Activated CD4-positive, alpha-beta T cell treated with anti-CD3 and anti-CD28 coated beads, Interleukin-2, amount 50 U/mL, for 48 hours (primary cell): Measurements from ENCODE around the gene CACNA1H.
"Not testable (repeated sequence)": the region's sequence is repeated elsewhere in the genome, so short reads cannot be mapped to it uniquely, and the experiment has no call there.

Experiments
- DNase-seq, 2 experiments: peaks; one replicate each; pipeline ENCODE4 v3.0.0-alpha.2; 2020

CACNA1H gene

DNA sequence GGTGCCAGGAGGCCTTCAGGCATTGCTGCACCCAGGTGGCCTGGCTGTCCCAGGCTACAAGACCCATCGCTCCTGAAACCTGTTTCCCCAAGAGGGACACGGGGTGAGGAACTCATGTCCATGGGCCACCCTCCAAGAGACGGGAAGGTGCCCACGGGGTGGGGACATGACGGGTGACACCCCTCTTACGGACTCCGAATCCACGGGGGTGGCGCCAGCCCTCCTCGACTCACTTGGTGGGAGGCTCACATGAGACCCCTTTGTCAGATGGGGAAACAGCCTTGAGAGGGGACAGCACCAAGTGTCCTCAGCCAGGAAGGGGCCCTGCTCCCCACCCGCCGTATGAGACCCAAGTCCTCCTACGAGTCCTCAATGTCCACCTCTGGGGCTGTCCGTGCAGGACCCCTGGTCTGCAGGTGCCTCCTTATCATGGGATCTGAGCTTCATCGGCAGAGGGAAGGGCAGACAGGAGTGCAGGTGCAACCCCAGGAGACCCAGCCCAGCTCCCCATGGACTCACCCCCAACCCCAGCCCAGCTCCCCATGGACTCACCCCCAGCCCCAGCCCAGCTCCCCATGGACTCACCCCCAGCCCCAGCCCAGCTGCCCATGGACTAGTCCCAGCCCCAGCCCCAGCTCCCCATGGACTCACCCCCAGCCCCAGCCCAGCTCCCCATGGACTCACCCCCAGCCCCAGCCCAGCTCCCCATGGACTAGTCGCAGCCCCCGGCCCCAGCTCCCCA lies 77.7 kb downstream of the CACNA1H start:
- not testable (repeated sequence) for DNase-seq

DNA sequence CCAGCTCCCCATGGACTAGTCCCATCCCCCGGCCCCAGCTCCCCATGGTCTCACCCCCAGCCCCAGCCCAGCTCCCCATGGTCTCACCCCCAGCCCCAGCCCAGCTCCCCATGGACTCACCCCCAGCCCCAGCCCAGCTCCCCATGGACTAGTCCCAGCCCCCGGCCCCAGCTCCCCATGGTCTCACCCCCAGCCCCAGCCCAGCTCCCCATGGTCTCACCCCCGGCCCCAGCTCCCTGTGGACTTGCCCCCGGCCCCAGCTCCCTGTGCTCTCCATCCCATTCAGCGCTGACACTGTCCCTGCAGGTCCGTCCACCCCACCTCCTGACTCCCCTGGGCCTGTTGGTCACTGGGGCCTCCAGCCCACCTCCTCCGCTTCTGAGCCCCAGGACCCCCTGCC lies 78.4 kb downstream of the CACNA1H start:
- DNase-seq: not testable (repeated sequence)

DNA sequence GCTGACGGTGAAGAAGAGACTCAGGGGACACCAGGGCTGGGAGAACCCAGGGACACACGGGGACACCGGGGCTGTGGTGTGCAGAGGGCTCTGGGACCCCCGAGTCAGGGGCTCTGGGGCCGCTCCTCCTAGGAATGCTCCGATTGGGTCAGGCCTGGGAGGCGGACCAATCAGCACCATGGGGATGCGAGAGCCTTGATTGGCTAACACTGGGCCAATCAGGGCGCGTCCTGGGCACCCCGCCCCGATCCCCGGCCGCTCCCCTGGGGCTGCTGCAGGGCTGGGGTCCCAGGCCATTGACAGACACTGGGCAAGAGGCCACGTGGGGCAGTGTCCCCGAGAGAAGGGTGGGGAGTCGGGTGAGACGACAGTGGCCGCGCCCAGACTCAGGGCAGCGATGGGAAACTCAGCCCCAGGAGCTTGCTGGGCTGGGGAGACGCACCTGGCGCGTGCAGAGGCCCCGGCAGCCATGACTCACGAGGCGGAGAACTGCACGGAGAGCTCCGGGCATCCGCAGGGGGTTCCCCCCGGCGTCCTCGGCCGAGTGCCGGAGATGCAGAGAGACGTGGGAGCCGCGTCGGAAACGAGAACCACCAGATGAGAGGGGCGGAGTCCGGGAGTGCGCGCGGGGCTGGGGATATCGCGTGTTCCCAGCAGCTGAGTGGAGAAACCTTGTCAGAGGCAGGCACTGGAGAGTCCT lies 79.3 kb downstream of the CACNA1H start:
- not testable (repeated sequence) for DNase-seq

DNA sequence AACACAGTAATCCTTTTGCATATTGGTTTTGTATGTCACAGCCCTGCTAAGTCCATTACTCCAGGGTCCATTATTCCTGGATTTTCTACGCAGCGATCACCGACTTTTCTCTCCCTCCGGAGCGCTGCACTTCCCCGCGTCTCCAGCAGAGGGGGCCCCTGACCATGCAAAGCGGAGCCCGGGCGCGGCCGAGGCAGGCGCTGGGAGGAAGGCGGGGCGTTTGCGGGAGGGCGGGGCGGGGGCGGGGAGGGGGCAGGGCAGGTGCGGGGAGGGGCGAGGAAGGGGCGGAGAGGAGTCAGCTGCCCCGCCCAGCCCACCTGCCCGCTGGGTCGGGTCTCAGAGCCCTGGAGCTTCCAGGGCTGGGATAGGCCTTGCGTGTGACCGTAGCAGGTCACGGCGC lies 83.8 kb downstream of the CACNA1H start:
- DNase-seq: not testable (repeated sequence)

DNA sequence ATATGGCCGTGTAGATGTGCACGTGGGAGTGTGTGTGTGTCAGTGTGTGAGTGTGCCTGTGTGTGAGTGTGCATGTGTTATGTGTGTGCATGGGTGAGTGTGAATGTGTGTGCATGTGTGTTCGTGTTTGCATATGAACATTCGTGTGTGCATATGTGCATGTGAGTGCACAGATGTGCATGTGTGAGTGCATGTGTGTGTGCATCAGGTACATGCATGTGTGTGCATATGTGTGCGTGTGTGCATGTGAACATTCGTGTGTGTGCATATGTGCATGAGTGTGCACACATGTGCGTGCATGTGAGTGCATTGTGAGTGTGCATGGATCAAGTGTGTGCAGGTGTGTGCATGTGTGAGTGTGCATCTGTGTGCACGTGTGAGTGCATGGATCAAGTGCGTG lies 85.1 kb downstream of the CACNA1H start:
- DNase-seq: no peak

DNA sequence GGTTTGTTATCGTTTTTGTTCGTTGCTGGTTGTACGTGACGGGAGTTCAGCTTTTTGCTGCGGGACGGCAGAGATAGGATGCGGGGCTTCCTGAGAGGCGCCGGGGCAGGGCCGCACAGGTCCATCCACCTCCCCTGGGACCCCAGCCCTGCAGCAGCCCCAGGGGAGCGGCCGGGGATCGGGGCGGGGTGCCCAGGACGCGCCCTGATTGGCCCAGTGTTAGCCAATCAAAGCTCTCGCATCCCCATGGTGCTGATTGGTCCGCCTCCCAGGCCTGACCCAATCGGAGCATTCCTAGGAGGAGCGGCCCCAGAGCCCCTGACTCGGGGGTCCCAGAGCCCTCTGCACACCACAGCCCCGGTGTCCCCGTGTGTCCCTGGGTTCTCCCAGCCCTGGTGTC lies 86.0 kb downstream of the CACNA1H start:
- DNase-seq: not testable (repeated sequence)

DNA sequence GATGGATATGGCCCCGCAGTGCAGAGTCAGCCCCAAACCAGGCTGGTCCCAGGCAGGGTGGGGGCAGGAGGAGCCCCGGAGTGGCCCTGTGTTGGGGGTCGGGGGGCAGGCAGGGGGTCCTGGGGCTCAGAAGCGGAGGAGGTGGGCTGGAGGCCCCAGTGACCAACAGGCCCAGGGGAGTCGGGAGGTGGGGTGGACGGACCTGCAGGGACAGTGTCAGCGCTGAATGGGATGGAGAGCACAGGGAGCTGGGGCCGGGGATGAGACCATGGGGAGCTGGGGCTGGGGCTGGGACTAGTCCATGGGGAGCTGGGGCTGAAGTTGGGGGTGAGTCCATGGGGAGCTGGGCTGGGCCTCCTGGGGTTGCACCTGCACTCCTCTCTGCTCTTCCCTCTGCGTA lies 86.7 kb downstream of the CACNA1H start:
- DNase-seq: not testable (repeated sequence)

DNA sequence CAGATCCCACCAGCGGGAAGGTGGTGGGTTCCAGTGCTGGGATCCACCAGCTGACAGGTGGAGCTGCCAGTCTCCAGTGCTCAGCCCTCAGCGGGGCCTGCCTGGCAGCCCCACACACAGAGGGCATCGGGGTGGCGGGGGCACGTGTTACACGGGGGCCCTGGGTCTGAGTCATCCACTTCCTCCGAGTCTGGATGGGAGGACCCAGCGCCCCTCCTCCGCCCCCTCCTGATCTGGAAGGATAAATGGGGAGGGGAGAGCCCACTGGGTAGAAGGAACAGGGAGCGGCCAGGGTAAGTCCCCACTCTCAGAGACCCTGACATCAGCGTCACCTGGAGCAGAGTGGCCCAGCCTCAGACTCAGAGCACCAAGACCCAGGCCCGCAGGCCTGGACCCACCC lies 87.5 kb downstream of the CACNA1H start, which contains the start of gene TPSAB1:
Gene TPSAB1, plus strand, starts transcription at position 270 of the 400 bp plus-strand sequence. CDS start 234 bp downstream, outside the sequence.
- DNase-seq: not testable (repeated sequence)

DNA sequence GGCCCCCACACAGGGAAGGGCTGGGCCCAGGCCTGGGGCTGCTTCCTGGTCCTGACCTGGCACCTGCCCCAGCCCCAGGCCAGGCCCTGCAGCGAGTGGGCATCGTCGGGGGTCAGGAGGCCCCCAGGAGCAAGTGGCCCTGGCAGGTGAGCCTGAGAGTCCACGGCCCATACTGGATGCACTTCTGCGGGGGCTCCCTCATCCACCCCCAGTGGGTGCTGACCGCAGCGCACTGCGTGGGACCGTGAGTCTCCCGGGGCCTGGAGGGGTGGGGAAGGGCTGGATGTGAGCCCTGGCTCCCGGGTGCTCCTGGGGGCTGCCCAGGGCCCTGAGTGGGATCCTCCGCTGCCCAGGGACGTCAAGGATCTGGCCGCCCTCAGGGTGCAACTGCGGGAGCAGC lies 88.2 kb downstream of the CACNA1H start:
- not testable (repeated sequence) for DNase-seq

DNA sequence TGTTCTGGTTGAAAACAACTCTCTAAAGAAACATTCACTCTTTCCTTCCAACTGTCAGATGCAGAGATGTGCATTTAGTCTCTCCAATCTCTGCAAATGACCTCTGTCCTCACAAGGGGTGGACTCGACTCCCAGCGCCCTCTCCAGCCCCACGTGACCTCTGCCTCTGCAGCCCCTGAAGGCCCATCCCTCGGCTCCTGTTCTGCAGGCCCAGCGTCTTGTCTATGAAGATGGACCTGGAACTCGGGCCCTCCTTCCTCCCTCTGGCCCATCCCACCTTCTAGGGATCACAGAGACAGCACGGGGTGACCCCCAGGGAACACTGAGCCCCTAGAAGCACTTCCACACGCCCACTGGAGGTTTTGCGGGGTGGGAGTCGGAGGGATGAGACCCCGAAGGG lies 90.5 kb downstream of the CACNA1H start:
- not testable (repeated sequence) for DNase-seq

DNA sequence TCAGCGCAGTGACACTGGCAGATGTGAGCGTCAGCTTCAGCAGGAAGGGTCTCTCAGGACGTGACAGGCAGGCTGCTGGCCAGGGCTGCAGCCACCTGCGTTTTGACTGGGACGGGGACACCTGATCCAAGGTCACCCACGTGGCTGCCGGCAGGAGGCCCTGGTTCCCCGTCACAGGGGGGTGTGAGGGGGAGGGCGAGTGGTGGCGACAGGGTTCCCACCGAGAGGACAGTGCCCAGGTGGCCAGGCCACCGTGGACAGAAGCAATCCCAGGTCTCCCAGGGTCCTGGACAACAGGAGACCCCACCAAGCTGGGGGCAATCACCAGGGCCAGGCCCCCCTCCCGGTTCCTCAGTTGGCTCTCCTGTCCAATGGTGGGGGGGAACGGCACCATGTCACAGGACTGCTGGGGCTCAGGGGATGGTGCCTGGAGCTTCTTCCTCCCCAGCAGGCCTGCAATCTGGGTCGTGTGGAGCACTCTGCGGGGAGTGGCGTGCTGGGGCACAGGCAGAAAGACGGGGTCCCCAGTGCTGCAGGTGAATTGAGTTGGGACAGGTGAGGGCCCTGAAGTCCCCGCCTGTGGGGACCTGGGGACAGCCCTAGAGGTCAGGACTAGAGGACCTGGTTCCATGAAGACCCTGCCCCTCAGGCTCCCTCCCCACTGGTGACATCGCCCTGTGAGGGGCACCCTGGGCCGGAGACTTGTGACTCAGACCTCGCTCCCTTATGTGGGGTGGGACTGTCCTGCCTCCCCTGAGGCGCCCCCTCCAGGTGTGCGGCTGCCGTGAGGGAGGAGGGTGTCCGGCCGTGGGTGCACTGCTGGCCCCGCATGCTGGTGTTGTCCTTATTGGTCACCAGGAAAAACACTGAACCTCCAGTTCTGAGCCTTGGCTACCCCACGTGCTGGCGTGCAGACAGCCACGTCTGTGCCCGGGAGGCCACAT lies 91.3 kb downstream of the CACNA1H start:
- not testable (repeated sequence) for DNase-seq

DNA sequence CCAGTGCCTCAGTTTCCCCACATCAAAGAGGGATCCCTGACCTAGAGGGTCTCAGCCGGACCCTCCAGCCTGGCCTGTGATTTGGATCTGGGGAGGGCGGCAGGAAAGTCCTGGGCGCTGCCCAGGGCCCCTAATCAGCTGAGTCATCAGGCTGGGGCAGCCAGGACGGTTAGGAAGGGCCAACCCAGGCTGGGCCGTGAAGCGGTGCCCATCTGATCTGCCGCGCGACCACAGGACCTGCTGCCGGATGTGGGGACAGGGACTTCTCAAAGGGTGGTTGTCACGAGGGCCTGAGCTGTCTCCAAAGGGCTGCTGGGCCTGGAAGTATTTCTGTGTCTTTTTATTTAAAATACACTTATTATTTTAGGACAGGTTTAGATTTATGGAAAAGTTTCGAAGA lies 92.0 kb downstream of the CACNA1H start:
- no peak for DNase-seq

DNA sequence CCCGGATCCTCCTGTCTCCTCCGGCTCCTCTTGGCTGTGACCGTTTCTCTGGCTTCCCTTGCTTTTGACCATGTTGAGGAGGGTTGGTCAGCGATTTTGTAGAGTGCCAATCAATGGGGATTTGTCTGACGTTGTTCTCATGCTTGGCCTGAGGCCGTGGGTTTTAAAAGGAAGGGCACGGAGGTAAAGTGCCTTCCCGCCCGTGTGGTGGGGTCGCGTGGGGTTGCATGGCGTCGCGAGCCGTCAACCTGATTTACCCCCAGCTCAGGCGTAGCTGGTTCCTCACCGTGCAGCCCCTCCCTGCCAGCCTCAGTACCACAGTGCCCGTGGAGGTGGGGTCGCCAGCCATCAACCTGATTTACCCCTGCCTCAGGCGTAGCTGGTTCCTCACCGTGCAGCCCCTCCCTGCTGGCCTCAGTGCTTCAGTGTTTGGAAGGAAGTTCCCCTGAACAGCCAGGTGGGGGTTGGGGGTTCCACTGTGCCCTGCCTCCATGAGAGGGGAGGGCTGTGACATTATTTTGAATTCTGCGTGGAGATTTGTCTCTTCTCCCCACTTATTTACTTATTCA lies 92.6 kb downstream of the CACNA1H start:
- no peak for DNase-seq

DNA sequence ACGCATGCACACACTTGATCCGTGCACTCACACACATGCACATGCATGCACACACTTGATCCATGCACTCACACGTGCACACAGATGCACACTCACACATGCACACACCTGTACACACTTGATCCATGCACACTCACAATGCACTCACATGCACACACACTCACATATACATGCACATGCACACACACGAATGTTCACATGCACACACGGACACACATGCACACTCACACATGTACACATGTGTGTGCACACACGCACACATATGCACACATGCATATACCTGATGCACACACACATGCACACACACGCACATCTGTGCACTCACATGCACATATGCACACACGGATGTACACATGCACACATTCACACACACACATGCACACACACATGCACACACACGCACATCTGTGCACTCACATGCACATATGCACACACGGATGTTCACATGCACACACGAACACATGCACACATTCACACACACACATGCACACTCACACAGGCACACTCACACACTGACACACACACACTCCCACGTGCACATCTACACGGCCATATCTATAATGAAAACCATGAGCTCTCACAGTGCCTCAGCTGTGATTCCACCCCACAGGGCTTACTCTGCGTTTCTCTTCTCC lies 95.1 kb downstream of the CACNA1H start:
- DNase-seq: not testable (repeated sequence)

DNA sequence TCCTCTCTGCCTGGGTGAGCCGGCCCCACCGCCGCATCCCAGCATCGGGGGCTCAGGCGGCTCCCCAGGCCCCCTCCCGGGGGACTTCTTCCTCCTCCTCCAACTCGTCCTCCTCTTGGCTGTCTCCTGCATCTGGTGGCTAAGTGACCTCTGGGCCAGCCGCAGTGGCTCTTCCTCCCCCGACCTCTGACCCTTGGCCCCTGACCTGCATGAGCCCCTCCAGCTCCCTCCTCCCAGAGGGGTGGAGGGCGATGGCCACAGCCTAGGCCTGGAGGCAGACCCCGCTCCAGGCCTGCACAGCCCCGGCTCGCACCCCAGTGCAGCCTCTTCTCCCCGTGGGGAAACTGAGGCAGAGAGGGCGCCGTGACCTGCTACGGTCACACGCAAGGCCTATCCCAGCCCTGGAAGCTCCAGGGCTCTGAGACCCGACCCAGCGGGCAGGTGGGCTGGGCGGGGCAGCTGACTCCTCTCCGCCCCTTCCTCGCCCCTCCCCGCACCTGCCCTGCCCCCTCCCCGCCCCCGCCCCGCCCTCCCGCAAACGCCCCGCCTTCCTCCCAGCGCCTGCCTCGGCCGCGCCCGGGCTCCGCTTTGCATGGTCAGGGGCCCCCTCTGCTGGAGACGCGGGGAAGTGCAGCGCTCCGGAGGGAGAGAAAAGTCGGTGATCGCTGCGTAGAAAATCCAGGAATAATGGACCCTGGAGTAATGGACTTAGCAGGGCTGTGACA lies 96.3 kb downstream of the CACNA1H start:
- DNase-seq: not testable (repeated sequence)

DNA sequence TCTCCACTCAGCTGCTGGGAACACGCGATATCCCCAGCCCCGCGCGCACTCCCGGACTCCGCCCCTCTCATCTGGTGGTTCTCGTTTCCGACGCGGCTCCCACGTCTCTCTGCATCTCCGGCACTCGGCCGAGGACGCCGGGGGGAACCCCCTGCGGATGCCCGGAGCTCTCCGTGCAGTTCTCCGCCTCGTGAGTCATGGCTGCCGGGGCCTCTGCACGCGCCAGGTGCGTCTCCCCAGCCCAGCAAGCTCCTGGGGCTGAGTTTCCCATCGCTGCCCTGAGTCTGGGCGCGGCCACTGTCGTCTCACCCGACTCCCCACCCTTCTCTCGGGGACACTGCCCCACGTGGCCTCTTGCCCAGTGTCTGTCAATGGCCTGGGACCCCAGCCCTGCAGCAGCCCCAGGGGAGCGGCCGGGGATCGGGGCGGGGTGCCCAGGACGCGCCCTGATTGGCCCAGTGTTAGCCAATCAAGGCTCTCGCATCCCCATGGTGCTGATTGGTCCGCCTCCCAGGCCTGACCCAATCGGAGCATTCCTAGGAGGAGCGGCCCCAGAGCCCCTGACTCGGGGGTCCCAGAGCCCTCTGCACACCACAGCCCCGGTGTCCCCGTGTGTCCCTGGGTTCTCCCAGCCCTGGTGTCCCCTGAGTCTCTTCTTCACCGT lies 100.9 kb downstream of the CACNA1H start:
- DNase-seq: not testable (repeated sequence)

DNA sequence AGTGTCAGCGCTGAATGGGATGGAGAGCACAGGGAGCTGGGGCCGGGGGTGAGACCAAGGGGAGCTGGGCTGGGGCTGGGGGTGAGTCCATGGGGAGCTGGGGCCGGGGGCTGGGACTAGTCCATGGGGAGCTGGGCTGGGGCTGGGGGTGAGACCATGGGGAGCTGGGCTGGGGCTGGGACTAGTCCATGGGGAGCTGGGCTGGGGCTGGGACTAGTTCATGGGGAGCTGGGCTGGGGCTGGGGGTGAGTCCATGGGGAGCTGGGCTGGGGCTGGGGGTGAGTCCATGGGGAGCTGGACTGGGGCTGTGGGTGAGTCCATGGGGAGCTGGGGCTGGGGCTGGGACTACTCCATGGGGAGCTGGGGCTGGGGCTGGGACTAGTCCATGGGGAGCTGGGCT lies 101.9 kb downstream of the CACNA1H start:
- DNase-seq: not testable (repeated sequence)

DNA sequence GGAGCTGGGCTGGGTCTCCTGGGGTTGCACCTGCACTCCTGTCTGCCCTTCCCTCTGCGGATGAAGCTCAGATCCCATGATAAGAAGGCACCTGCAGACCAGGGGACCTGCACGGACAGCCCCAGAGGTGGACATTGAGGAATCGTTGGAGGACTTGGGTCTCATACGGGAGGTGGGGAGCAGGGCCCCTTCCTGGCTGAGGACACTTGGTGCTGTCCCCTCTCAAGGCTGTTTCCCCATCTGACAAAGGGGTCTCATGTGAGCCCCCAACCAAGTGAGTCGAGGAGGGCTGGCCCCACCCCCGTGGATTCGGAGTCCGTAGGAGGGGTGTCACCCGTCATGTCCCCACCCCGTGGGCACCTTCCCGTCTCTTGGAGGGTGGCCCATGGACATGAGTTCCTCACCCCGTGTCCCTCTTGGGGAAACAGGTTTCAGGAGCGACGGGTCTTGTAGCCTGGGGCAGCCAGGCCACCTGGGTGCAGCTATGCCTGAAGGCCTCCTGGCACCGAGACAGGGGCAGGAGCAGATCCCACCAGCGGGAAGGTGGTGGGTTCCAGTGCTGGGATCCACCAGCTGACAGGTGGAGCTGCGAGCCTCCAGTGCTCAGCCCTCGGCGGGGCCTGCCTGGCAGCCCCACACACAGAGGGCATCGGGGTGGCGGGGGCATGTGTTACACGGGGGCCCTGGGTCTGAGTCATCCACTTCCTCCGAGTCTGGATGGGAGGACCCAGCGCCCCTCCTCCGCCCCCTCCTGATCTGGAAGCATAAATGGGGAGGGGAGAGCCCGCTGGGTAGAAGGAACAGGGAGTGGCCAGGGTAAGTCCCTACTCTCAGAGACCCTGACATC lies 102.6 kb downstream of the CACNA1H start, which contains the start of gene TPSD1:
Gene TPSD1, plus strand, starts transcription at position 794 of the 847 bp plus-strand sequence. CDS start 212 bp downstream, outside the sequence.
- DNase-seq: not testable (repeated sequence)

DNA sequence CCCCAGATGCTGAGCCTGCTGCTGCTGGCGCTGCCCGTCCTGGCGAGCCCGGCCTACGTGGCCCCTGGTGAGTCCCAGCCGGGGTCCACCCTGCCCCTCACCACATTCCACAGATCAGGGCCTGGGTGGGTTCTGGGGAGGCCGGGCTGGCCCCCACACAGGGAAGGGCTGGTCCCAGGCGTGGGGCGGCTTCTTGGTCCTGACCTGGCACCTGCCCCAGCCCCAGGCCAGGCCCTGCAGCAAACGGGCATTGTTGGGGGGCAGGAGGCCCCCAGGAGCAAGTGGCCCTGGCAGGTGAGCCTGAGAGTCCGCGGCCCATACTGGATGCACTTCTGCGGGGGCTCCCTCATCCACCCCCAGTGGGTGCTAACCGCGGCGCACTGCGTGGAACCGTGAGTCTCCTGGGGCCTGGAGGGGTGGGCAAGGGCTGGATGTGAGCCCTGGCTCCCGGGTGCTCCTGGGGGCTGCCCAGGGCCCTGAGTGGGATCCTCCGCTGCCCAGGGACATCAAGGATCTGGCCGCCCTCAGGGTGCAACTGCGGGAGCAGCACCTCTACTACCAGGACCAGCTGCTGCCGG lies 103.5 kb downstream of the CACNA1H start:
- not testable (repeated sequence) for DNase-seq
